T-cell (primary cell): ENCODE data around the gene DRG2. TPM values are rescaled to one million over a fixed set of nuclear protein-coding genes. Genes with fewer than 3 reads are reported as not detected.
A peak's percentile ranks its signal among the peaks of the same experiment; 100 is the strongest.

ENCODE experiments used
- ATAC-seq, 4 experiments: fragments of 200-7000 bp in 3 of 4; fragments of 150-1000 bp in 1 of 4; cut with Tn5 transposase; replicated peaks in 1 of 4; 1 replicate in 3 of 4; 2 replicates in 1 of 4; pipeline ENCODE4 v1.10.0; 2021; ENCODE audit warnings: moderate library complexity in 3 of 4, mild to moderate bottlenecking in 2 of 4, moderate number of reproducible peaks in 1 of 4
- CTCF ChIA-PET, 2 donors: fragments of 300-600 bp; sonication (Branson Sonifier 250); formaldehyde crosslinking; loops; one replicate each; lab custom pipeline; 2022; ENCODE audit warnings: antibody characterized with exemption in 2 of 2; lab: Charles Lee
- POLR2A ChIA-PET, 2 donors: fragments of 300-600 bp; sonication (Branson Sonifier 250); formaldehyde crosslinking; loops; one replicate each; lab custom pipeline; 2022; ENCODE audit warnings: antibody characterized with exemption in 2 of 2; lab: Charles Lee
- DNase-seq, 35 experiments: peaks; one replicate each; pipeline versions ENCODE4 v3.0.0 to v3.0.0-alpha.2; 2013 to 2023
- H3K27ac ChIP-seq: one replicate; pipeline ENCODE4 v1.5.1; 2013; ENCODE audit warnings: low read length
- H3K27me3 ChIP-seq, 2 experiments: replicated peaks in 1 of 2; 1 replicate in 1 of 2; 2 replicates in 1 of 2; pipeline versions ENCODE4 v1.6.1 to v1.7.0; 2013; ENCODE audit warnings: low read length in 1 of 2, mixed read lengths in 1 of 2; ENCODE audit not compliant: control insufficient read depth in 2 of 2, insufficient read depth in 2 of 2; ENCODE audit errors: extremely low read depth in 1 of 2
- H3K36me3 ChIP-seq, 2 donors: 1 replicate in 1 of 2; 2 replicates in 1 of 2; pipeline versions ENCODE4 v1.6.1 to v1.7.0; 2013; ENCODE audit warnings: low read length in 1 of 2; ENCODE audit not compliant: control insufficient read depth in 2 of 2, insufficient read depth in 1 of 2; ENCODE audit errors: extremely low read depth in 1 of 2
- H3K4me1 ChIP-seq, 2 experiments: 1 replicate in 1 of 2; 2 replicates in 1 of 2; pipeline versions ENCODE4 v1.6.1 to v1.7.0; 2013; ENCODE audit warnings: low read length in 2 of 2, mixed read lengths in 1 of 2; ENCODE audit not compliant: insufficient read depth in 2 of 2, control insufficient read depth in 1 of 2; ENCODE audit errors: extremely low read depth in 1 of 2
- H3K4me3 ChIP-seq, 2 donors: 1 replicate in 1 of 2; 2 replicates in 1 of 2; pipeline versions ENCODE4 v1.5.1 to v1.7.0; 2013; ENCODE audit warnings: mild to moderate bottlenecking in 2 of 2, low read length in 1 of 2, moderate library complexity in 1 of 2; ENCODE audit not compliant: control insufficient read depth in 1 of 2; ENCODE audit errors: extremely low read depth in 1 of 2
- H3K9me3 ChIP-seq: 2 replicates; pipeline ENCODE4 v1.7.0; 2013
- H3K27ac Mint-ChIP-seq, 2 donors: one replicate each; pipeline ENCODE4 v1.8.0; 2020 to 2021; ENCODE audit warnings: mild to moderate bottlenecking in 2 of 2, mixed read lengths in 2 of 2
- H3K27me3 Mint-ChIP-seq, 2 donors: one replicate each; pipeline ENCODE4 v1.8.0; 2021 to 2022; ENCODE audit warnings: mixed read lengths in 2 of 2
- H3K36me3 Mint-ChIP-seq: one replicate; pipeline ENCODE4 v1.8.0; 2021; ENCODE audit warnings: mixed read lengths
- H3K4me1 Mint-ChIP-seq, 3 donors: one replicate each; pipeline ENCODE4 v1.8.0; 2020 to 2022; ENCODE audit warnings: mixed read lengths in 3 of 3, mild to moderate bottlenecking in 1 of 3
- H3K4me3 Mint-ChIP-seq, 3 donors: one replicate each; pipeline ENCODE4 v1.8.0; 2020 to 2022; ENCODE audit warnings: mild to moderate bottlenecking in 3 of 3, mixed read lengths in 3 of 3, moderate library complexity in 3 of 3
- H3K9me3 Mint-ChIP-seq, 3 donors: one replicate each; pipeline ENCODE4 v1.8.0; 2020 to 2022; ENCODE audit warnings: mixed read lengths in 3 of 3
- WGBS: methylation state at CpG from one replicate; pipeline ENCODE4 v1.1.5; 2013; ENCODE audit warnings: missing lambda C conversion rate; ENCODE audit not compliant: insufficient coverage; 5-methylcytosine and 5-hydroxymethylcytosine counted together
- total RNA-seq, 35 experiments: library from RNA in 6 of 35; stranded (reverse) in 6 of 35; fragments of 120-200 nt in 1 of 35; gene quantifications; one replicate each; pipeline versions ENCODE4 v1.2.1 to v1.2.4 and lab custom pipeline; 2013 to 2026

DRG2 gene
- total RNA-seq, 5 donors from 2014 or later (not counting 1 experiment from before 2014, with no cell fraction given) = 48.1 to 65.7 (median 57.3) TPM

- H3K4me1 ChIP-seq = peaks cover 6 to 23% of the 10 kb centered on the region in 2 experiments
- no CpG with 5 or more reads among the region's 4 CpGs for WGBS
- Mint-ChIP-seq H3K4me1 (peaks cover 19 to 21% (median 19%) of the 10 kb centered on the region in 3 donors), H3K9me3 (no peaks in the 10 kb centered on the region), H3K36me3 (no peaks in the 10 kb centered on the region), H3K27ac (no peak overlapping the region), H3K4me3 (no peak overlapping the region), H3K27me3 (peaks cover 3 to 4% of the 10 kb centered on the region in 2 donors)
- no peak overlapping the region for H3K4me3 ChIP-seq
- ChIA-PET CTCF (interaction anchor here in 1 of 2 donors (0.5 kb wide), 1 partner anchor 442 kb away, joined by 5 read pairs; no protein-coding TSS in a partner anchor), POLR2A (no interaction called here)
- peaks cover 0 to 12% of the 10 kb centered on the region in 2 experiments for H3K27me3 ChIP-seq
- no peak for DNase-seq
- ATAC-seq = no peak
- no peaks in the 10 kb centered on the region for H3K36me3 ChIP-seq
- H3K9me3 ChIP-seq = no peaks in the 10 kb centered on the region
- H3K27ac ChIP-seq = no peak overlapping the region
Observed at GRCh38 chr17:18084256-18084655, 3.5 kb upstream of the DRG2 start.

- no peak overlapping the region for H3K4me3 ChIP-seq
- no peaks in the 10 kb centered on the region for H3K27me3 ChIP-seq
- no peak for DNase-seq
- Mint-ChIP-seq H3K4me1 (peaks cover 32 to 36% (median 34%) of the 10 kb centered on the region in 3 donors), H3K4me3 (peak overlapping the region; percentile 45 to 95 (median 61)), H3K36me3 (peaks cover 10% of the 10 kb centered on the region), H3K9me3 (no peaks in the 10 kb centered on the region), H3K27me3 (no peaks in the 10 kb centered on the region), H3K27ac (peak overlapping the region; percentile 48 to 75)
- peaks cover 8 to 17% of the 10 kb centered on the region in 2 donors for H3K36me3 ChIP-seq
- ChIA-PET CTCF (interaction anchor here in 1 of 2 donors (0.7 kb wide), 1 partner anchor 38 kb away, joined by 7 read pairs; no protein-coding TSS in a partner anchor), POLR2A (no interaction called here)
- H3K9me3 ChIP-seq = no peaks in the 10 kb centered on the region
- ATAC-seq = no peak
- H3K27ac ChIP-seq = no peak overlapping the region
- H3K4me1 ChIP-seq = peaks cover 6 to 30% of the 10 kb centered on the region in 2 experiments
- WGBS = 100% methylated on average over 2 of the region's 2 CpGs
Observed at GRCh38 chr17:18089613-18090012, 1.9 kb downstream of the DRG2 start.

GRCh38 chr17:18093616-18094408 lies 6.1 kb downstream of the DRG2 start:
- ATAC-seq = peak in 1 of 4 experiments; percentile 27
- Mint-ChIP-seq H3K9me3 (no peaks in the 10 kb centered on the region), H3K4me3 (no peak overlapping the region), H3K4me1 (peaks cover 17 to 27% (median 25%) of the 10 kb centered on the region in 3 donors), H3K36me3 (peaks cover 25% of the 10 kb centered on the region), H3K27me3 (no peaks in the 10 kb centered on the region), H3K27ac (no peak overlapping the region)
- ChIA-PET POLR2A (no interaction called here), CTCF (interaction anchor here in 1 of 2 donors (0.6 kb wide), 1 partner anchor 375 kb away, joined by 3 read pairs; no protein-coding TSS in a partner anchor)
- Histone ChIP-seq H3K4me3 (no peak overlapping the region), H3K9me3 (no peaks in the 10 kb centered on the region), H3K4me1 (peaks cover under 1 to 11% of the 10 kb centered on the region in 2 experiments), H3K27me3 (no peaks in the 10 kb centered on the region), H3K36me3 (peaks cover 27 to 50% of the 10 kb centered on the region in 2 donors), H3K27ac (no peak overlapping the region)
- peak in 2 of 35 experiments; percentile 15 to 31 for DNase-seq
- WGBS = 100% methylated on average over 2 of the region's 15 CpGs

GRCh38 chr17:18094409-18094807 lies 6.7 kb downstream of the DRG2 start:
- Mint-ChIP-seq H3K27me3 (no peaks in the 10 kb centered on the region), H3K27ac (no peak overlapping the region), H3K4me3 (no peak overlapping the region), H3K9me3 (no peaks in the 10 kb centered on the region), H3K36me3 (peaks cover 27% of the 10 kb centered on the region), H3K4me1 (peaks cover 11 to 21% (median 20%) of the 10 kb centered on the region in 3 donors)
- H3K9me3 ChIP-seq = no peaks in the 10 kb centered on the region
- H3K27me3 ChIP-seq = no peaks in the 10 kb centered on the region
- 98% methylated on average over 6 of the region's 10 CpGs for WGBS
- ChIA-PET CTCF (no interaction called here), POLR2A (no interaction called here)
- no peak overlapping the region for H3K27ac ChIP-seq
- H3K4me1 ChIP-seq = peaks cover 0 to 5% of the 10 kb centered on the region in 2 experiments
- DNase-seq = no peak
- ATAC-seq = no peak
- H3K4me3 ChIP-seq = no peak overlapping the region
- peaks cover 27 to 56% of the 10 kb centered on the region in 2 donors for H3K36me3 ChIP-seq

GRCh38 chr17:18099516-18099915 lies 11.8 kb downstream of the DRG2 start:
- Histone ChIP-seq H3K4me1 (no peaks in the 10 kb centered on the region), H3K4me3 (no peak overlapping the region), H3K27me3 (no peaks in the 10 kb centered on the region), H3K36me3 (peaks cover 20 to 62% of the 10 kb centered on the region in 2 donors), H3K9me3 (no peaks in the 10 kb centered on the region), H3K27ac (no peak overlapping the region)
- DNase-seq (no peak), ATAC-seq (no peak)
- Mint-ChIP-seq H3K27ac (no peak overlapping the region), H3K9me3 (no peaks in the 10 kb centered on the region), H3K4me3 (no peak overlapping the region), H3K36me3 (peaks cover 34% of the 10 kb centered on the region), H3K27me3 (no peaks in the 10 kb centered on the region), H3K4me1 (peaks cover 0 to 10% (median 5%) of the 10 kb centered on the region in 3 donors)
- ChIA-PET POLR2A (no interaction called here), CTCF (no interaction called here)
- no CpG with 5 or more reads among the region's 14 CpGs for WGBS

- H3K36me3 ChIP-seq = peaks cover 19 to 67% of the 10 kb centered on the region in 2 donors
- CTCF ChIA-PET = no interaction called here
- DNase-seq (no peak), ATAC-seq (no peak)
- peaks cover 35% of the 10 kb centered on the region for H3K36me3 Mint-ChIP-seq
- H3K4me1 Mint-ChIP-seq = peaks cover 0 to 9% (median 5%) of the 10 kb centered on the region in 3 donors
- no peaks in the 10 kb centered on the region for H3K9me3 Mint-ChIP-seq
- H3K4me3 ChIP-seq = no peak overlapping the region
- H3K9me3 ChIP-seq = no peaks in the 10 kb centered on the region
- no peaks in the 10 kb centered on the region for H3K27me3 Mint-ChIP-seq
- H3K27ac ChIP-seq = no peak overlapping the region
- no peaks in the 10 kb centered on the region for H3K27me3 ChIP-seq
- H3K4me1 ChIP-seq = no peaks in the 10 kb centered on the region
- WGBS = 97% methylated on average over 10 of the region's 10 CpGs
- H3K4me3 Mint-ChIP-seq = no peak overlapping the region
- no peak overlapping the region for H3K27ac Mint-ChIP-seq
- POLR2A ChIA-PET = no interaction called here
Observed at GRCh38 chr17:18100616-18101015, 12.9 kb downstream of the DRG2 start.
